ENCODE results near the gene AOX1. TPM values are rescaled to one million over a fixed set of nuclear protein-coding genes. Genes with fewer than 3 reads are reported as not detected.

AOX1 gene
- total RNA-seq, 2 experiments from 2014 or later: 0.65 to 0.82 TPM

DNA sequence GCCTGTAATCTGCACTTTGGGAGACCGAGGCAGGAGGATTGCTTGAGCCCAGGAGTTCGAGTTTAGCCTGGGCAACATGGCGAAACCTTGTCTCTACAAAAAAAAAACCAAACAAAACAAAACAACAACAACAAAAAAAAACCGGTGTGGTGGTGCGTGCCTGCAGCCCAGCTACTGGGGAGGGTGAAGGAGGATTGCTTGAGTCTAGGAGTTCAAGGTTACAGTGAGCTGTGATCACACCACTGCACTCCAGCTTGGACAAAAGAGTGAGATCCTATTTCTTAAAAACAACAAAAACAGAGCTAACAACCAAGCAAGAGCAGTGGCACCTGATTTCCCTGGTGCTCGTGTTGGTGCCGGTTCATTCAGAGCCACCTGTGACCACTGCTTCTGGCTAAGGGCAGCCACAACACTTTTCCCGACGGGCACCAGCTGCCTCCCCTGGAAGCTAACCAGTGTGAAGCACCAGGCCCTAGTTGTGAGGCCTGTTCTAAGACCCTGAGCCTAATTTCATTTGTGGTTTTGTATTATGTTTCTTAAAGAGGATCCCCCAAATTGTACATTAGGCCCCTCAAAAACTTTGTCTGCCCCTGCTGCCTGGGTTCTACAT lies 1.3 kb downstream of the AOX1 start:
- Mint-ChIP-seq H3K4me1 (peaks cover 5% of the 10 kb centered on the region), H3K36me3 (ENCODE audit: low read depth) (no peaks in the 10 kb centered on the region), H3K9me3 (ENCODE audit: low read depth) (no peaks in the 10 kb centered on the region), H3K27ac (no peak overlapping the region), H3K4me3 (no peak overlapping the region), H3K27me3 (peaks cover 9% of the 10 kb centered on the region)
- intact Hi-C loops (cut with DNase I, micrococcal nuclease): no loop called here
- ChIA-PET POLR2A (interaction anchor here (0.6 kb wide), 1 partner anchor 85 kb away, joined by 4 read pairs; no protein-coding TSS in a partner anchor), CTCF (interaction anchor here (1.5 to 1.7 kb wide), 2 partner anchors 8 to 9 kb away, joined by 4 to 5 read pairs; no protein-coding TSS in a partner anchor)
- DNase-seq (no peak), ATAC-seq (no peak)

DNA sequence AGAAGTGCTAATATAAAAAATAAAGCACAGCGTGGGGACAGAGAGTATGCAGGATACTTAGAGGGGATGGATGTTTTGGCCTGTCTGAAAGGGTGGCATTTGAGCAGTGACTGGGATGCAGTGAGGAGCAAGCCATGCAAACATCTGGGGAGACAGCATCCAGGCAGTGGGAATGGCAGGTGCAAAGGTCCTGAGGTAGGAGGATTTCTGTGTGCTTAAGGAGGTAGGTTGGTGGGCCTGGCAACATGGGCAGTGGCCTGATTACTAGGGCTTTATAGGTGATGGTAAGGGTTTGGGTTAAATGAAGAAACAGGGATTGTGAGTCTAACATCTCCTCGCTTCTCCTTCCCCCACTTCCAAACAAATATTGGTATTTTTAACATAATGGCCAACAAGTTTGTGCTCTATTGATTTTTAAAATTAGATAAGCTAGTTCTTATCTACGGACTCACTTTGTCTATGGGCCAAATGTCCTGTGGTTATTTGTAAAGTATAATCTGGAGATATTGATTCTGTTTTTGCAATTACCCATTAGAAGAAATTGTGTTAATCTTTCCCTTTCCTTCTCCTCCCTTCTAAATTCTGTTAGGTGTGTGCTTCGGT lies 2.4 kb downstream of the AOX1 start:
- Mint-ChIP-seq H3K4me1 (peaks cover 5% of the 10 kb centered on the region), H3K27ac (no peak overlapping the region), H3K9me3 (ENCODE audit: low read depth) (no peaks in the 10 kb centered on the region), H3K4me3 (no peak overlapping the region), H3K27me3 (peaks cover 9% of the 10 kb centered on the region), H3K36me3 (ENCODE audit: low read depth) (no peaks in the 10 kb centered on the region)
- intact Hi-C loops (cut with DNase I, micrococcal nuclease): no loop called here
- CTCF ChIA-PET: interaction anchor here (0.6 to 2.0 kb wide), 4 partner anchors 8 to 675 kb away, joined by 3 to 5 read pairs (median 4); no protein-coding TSS in a partner anchor
- DNase-seq: no peak
- POLR2A ChIA-PET: interaction anchor here (0.6 kb wide), 1 partner anchor 124 kb away, joined by 3 read pairs; no protein-coding TSS in a partner anchor
- ATAC-seq: no peak

DNA sequence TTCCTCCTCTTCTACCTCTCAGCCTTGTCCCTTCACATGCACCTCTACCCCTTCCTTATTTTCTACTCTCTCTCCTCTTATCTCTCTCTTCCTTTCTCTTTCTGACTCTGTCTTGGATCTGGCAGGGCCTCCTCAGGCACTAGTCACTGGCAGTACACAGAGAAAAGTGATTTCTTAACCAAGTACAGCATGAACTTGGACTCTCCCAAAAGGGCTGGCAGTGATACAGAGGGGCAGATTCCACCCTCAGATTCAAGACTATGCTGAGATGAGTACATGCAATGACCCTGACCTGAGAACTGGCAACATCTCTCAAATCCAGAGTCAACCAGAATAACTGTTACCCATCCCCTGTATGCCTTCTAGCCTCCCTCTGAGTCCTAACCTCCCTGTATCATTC lies 4.3 kb downstream of the AOX1 start:
- H3K9me3 Mint-ChIP-seq (ENCODE audit: low read depth): no peaks in the 10 kb centered on the region
- no peak for ATAC-seq
- no peak overlapping the region for H3K27ac Mint-ChIP-seq
- DNase-seq: no peak
- CTCF ChIA-PET: no interaction called here
- intact Hi-C loops (cut with DNase I, micrococcal nuclease): no loop called here
- POLR2A ChIA-PET: no interaction called here
- H3K36me3 Mint-ChIP-seq (ENCODE audit: low read depth): no peaks in the 10 kb centered on the region
- H3K4me1 Mint-ChIP-seq: peaks cover 5% of the 10 kb centered on the region
- no peak overlapping the region for H3K4me3 Mint-ChIP-seq
- peaks cover 9% of the 10 kb centered on the region for H3K27me3 Mint-ChIP-seq

DNA sequence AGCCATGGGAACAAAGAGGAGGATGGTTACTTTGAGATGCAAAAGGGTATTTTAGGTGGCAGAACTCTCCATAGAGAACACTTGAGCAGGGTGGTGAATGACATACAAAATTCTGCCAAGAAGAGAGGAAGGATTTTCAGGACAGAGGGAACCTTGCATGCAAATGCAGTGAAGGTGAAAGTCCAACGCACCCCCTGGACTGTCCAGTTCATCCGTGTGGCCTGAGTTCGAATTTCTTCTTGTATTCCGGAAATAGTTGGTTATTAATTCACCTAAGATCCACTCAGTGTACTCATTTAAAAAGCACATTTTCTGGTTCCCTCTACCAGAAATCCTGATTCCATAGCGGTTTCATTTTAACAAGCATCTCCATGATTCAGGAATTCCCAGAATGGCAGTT lies 5.5 kb downstream of the AOX1 start:
- Mint-ChIP-seq H3K9me3 (ENCODE audit: low read depth) (no peaks in the 10 kb centered on the region), H3K4me3 (no peak overlapping the region), H3K27ac (no peak overlapping the region), H3K36me3 (ENCODE audit: low read depth) (no peaks in the 10 kb centered on the region), H3K27me3 (peaks cover 6% of the 10 kb centered on the region), H3K4me1 (peaks cover under 1% of the 10 kb centered on the region)
- CTCF ChIA-PET: no interaction called here
- intact Hi-C loops (cut with DNase I, micrococcal nuclease): no loop called here
- no peak for ATAC-seq
- POLR2A ChIA-PET: no interaction called here
- DNase-seq: no peak

DNA sequence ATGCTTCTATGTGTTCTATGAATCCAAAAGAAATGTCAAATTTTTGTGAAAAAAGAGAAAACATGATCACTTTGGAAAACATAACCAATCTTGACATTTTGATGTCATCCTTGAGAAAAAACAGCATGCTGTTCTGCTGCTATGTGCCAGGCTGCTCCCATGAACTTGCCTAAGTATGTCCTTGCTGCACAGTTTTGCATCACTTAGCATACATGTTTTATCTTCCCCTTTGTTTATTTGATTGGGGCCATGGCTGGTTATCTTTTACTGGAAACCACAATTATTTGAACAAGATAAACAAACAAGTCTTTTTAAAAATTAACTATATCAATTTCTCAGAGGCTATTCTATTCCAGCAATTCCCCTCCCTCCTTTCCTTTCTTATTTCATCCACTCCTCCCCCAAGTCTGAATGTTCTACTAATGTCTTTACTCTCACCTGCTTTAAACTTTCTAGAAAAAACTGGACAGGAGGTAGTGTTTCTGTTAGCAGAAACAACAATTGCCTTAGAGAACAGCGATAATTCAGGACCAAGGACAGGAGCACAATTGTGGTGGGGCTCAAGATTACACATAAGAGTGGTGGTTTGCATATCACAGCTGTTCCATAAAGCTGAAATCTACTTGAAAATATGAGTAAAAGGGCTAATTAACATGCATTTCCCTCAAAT lies 6.7 kb downstream of the AOX1 start:
- Mint-ChIP-seq H3K36me3 (ENCODE audit: low read depth) (no peaks in the 10 kb centered on the region), H3K27ac (no peak overlapping the region), H3K27me3 (peaks cover 6% of the 10 kb centered on the region), H3K9me3 (ENCODE audit: low read depth) (no peaks in the 10 kb centered on the region), H3K4me3 (no peak overlapping the region), H3K4me1 (no peaks in the 10 kb centered on the region)
- ATAC-seq (no peak), DNase-seq (no peak)
- intact Hi-C loops (cut with DNase I, micrococcal nuclease): no loop called here
- POLR2A ChIA-PET: interaction anchor here (0.6 kb wide), 1 partner anchor 14 kb away, joined by 3 read pairs; no protein-coding TSS in a partner anchor
- CTCF ChIA-PET: interaction anchor here (0.9 kb wide), 1 partner anchor 119 kb away, joined by 3 read pairs; no protein-coding TSS in a partner anchor

DNA sequence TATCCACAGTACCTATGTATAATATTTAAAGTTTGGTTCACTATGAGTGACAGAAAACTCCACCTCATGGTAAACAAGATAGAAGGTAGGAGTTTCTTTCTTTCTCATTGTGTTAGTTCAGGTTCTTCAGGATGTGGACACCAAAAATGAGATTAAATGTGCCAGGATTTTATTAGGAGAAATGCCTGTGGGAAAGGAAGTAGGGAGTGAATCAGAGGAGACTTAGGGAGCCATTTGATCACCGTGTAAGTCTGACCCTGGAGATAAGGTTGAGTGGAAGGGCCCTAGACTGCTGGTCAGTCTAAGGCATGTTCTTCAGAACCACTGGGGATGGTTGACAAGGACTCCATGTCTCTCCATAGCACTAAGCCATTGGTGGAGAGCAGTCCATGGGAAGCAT lies 8.1 kb downstream of the AOX1 start:
- no peak overlapping the region for H3K4me3 Mint-ChIP-seq
- H3K9me3 Mint-ChIP-seq (ENCODE audit: low read depth): no peaks in the 10 kb centered on the region
- H3K4me1 Mint-ChIP-seq: no peaks in the 10 kb centered on the region
- intact Hi-C loops (cut with DNase I, micrococcal nuclease): no loop called here
- ATAC-seq: no peak
- ChIA-PET POLR2A (no interaction called here), CTCF (no interaction called here)
- DNase-seq: no peak
- no peaks in the 10 kb centered on the region for H3K36me3 Mint-ChIP-seq (ENCODE audit: low read depth)
- no peak overlapping the region for H3K27ac Mint-ChIP-seq
- H3K27me3 Mint-ChIP-seq: peaks cover 9% of the 10 kb centered on the region

DNA sequence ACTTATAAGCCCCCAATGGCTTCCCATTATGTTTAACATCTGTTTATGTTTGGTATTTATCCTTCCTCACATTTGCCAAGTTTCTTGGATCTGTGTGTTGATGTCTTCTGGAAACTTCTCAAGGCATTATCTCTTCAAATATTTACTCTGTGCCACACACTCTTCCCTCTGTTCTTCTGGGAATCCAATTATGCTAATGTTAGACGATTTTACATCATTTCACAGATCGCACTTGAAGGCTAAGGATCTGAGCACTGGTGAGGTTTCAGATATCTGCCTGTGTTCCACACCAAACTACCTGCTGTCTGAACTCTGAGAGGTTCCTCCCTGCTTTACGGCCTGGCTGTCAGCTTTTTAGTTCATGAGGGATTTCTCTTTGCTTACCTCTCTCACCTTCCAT lies 10.1 kb downstream of the AOX1 start:
- POLR2A ChIA-PET: no interaction called here
- Mint-ChIP-seq H3K4me1 (no peaks in the 10 kb centered on the region), H3K27me3 (peaks cover 11% of the 10 kb centered on the region), H3K27ac (no peak overlapping the region), H3K9me3 (ENCODE audit: low read depth) (no peaks in the 10 kb centered on the region), H3K4me3 (no peak overlapping the region), H3K36me3 (ENCODE audit: low read depth) (no peaks in the 10 kb centered on the region)
- intact Hi-C loops (cut with DNase I, micrococcal nuclease): no loop called here
- CTCF ChIA-PET: interaction anchor here (0.6 to 1.7 kb wide), 3 partner anchors 9 to 45 kb away, joined by 4 to 5 read pairs (median 4); no protein-coding TSS in a partner anchor
- ATAC-seq (no peak), DNase-seq (no peak)

DNA sequence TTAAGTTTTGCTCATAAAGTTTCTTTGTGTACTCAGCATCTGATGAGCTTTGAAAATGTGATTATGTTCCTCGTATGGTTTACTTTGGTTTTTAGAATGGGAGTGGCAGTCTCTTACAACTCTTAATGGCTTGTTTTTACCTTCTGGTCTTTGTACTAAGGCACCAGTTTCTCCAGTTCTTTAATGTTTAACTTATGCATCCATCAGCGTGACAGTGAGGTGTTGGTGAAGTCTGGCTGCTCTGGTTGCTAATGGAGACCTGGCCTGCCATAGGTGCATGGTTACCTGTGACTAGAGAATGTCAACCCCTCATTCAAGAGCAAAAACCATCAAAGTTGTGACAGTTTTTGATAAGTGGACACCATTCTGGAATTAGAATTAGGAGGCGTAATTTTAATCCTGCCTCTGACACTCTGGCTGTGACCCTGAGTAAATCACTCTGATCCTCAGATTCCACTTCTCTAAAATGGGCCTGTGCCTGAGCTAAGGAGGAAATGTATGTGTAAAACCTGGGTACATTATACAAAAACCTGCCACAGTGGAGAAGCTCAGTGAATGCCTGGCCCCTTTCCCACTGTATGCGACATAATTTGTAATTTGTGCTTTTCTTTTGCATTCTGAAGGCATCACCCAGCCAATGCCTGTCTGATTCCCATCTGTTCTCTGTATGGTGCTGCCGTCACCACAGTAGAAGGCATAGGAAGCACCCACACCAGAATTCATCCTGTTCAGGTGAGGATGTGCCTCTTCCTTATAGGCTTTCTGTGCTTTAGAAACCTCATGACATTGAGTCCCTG lies 11.2 kb downstream of the AOX1 start:
- intact Hi-C loops (cut with DNase I, micrococcal nuclease): no loop called here
- ChIA-PET CTCF (interaction anchor here (1.0 to 1.7 kb wide), 2 partner anchors 10 to 18 kb away, joined by 4 read pairs; no protein-coding TSS in a partner anchor), POLR2A (no interaction called here)
- H3K27me3 Mint-ChIP-seq: peaks cover 8% of the 10 kb centered on the region
- ATAC-seq (no peak), DNase-seq (no peak)
- H3K4me1 Mint-ChIP-seq: no peaks in the 10 kb centered on the region
- H3K4me3 Mint-ChIP-seq: no peak overlapping the region
- no peak overlapping the region for H3K27ac Mint-ChIP-seq
- no peaks in the 10 kb centered on the region for H3K9me3 Mint-ChIP-seq (ENCODE audit: low read depth)
- H3K36me3 Mint-ChIP-seq (ENCODE audit: low read depth): no peaks in the 10 kb centered on the region

DNA sequence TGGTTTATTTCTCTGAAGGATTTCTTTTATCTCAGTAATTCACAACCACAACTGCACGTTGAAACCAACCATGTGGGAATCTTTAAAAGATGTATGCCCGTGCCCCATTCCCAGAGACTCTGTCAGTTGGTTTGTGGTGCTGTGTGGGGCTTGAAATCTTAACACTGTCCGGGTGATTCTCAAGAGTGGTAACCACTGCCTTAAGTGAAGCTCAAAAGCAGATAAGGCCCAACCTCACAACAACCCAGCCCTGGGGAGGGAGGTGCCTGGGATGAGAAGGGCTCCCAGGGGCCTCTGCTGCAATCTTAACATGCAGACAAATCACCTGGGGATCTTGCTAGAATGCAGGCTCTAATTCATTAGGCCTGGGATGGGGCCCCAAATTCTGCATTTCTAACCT lies 13.4 kb downstream of the AOX1 start:
- CTCF ChIA-PET: interaction anchor here (1.1 kb wide), 1 partner anchor 13 kb away, joined by 3 read pairs; the partner anchor contains the start of gene AOX1
- no peak overlapping the region for H3K4me3 Mint-ChIP-seq
- H3K4me1 Mint-ChIP-seq: no peaks in the 10 kb centered on the region
- no peak for ATAC-seq
- no peaks in the 10 kb centered on the region for H3K36me3 Mint-ChIP-seq (ENCODE audit: low read depth)
- intact Hi-C loops (cut with DNase I, micrococcal nuclease): no loop called here
- H3K27me3 Mint-ChIP-seq: peaks cover 8% of the 10 kb centered on the region
- no peak overlapping the region for H3K27ac Mint-ChIP-seq
- H3K9me3 Mint-ChIP-seq (ENCODE audit: low read depth): no peaks in the 10 kb centered on the region
- DNase-seq: no peak
- POLR2A ChIA-PET: interaction anchor here (0.5 kb wide), 1 partner anchor 19 kb away, joined by 4 read pairs; no protein-coding TSS in a partner anchor

- intact Hi-C loops (cut with DNase I, micrococcal nuclease): no loop called here
- no peak for ATAC-seq
- ChIA-PET POLR2A (no interaction called here), CTCF (interaction anchor here (0.6 to 1.1 kb wide), 2 partner anchors 120 to 253 kb away, joined by 3 read pairs; no protein-coding TSS in a partner anchor)
- no peak overlapping the region for H3K4me3 Mint-ChIP-seq
- H3K9me3 Mint-ChIP-seq (ENCODE audit: low read depth): no peaks in the 10 kb centered on the region
- H3K27ac Mint-ChIP-seq: no peak overlapping the region
- H3K27me3 Mint-ChIP-seq: peaks cover 8% of the 10 kb centered on the region
- H3K36me3 Mint-ChIP-seq (ENCODE audit: low read depth): no peaks in the 10 kb centered on the region
- no peaks in the 10 kb centered on the region for H3K4me1 Mint-ChIP-seq
- no peak for DNase-seq
These were observed 14.9 kb downstream of the AOX1 start for GRCh38 chr2:200600549-200601225.

DNA sequence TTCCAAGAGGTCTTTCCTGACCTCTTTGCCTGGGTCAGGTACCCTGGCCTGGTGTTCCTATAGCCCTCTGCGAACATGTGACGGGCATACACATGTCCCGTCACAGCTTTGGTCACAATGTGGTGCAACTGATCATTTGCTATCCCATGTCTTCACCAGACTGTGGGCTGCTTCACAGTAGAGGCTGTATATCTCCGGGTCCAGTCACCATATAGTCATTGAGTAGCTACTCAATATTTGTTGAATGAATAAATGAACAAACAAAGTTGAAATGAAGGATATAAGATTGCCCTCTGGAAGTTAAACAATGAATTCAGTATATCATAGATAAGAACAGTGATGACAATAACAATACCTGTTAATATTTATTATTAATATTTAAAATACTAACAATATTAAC lies 16.8 kb downstream of the AOX1 start:
- Mint-ChIP-seq H3K27ac (no peak overlapping the region), H3K4me3 (no peak overlapping the region), H3K36me3 (ENCODE audit: low read depth) (no peaks in the 10 kb centered on the region), H3K9me3 (ENCODE audit: low read depth) (no peaks in the 10 kb centered on the region), H3K4me1 (no peaks in the 10 kb centered on the region), H3K27me3 (peaks cover 6% of the 10 kb centered on the region)
- DNase-seq: no peak
- intact Hi-C loops (cut with DNase I, micrococcal nuclease): no loop called here
- no peak for ATAC-seq
- CTCF ChIA-PET: interaction anchor here (0.6 to 1.4 kb wide), 7 partner anchors 11 to 749 kb away, joined by 3 to 4 read pairs (median 3); no protein-coding TSS in a partner anchor
- POLR2A ChIA-PET: no interaction called here

Data from activated CD4-positive, alpha-beta T cell treated with anti-CD3 and anti-CD28 coated beads for 36 hours (primary cell).